A172 (cell line): ENCODE data around the gene PTCD3. TPM values are rescaled to one million over a fixed set of nuclear protein-coding genes. Genes with fewer than 3 reads are reported as not detected.

Experiments
- DNase-seq: peaks from one replicate; pipeline ENCODE4 v3.0.0-alpha.2; 2015; ENCODE audit warnings: low spot score
- total RNA-seq: library from RNA; depleted of rRNA; stranded (reverse); fragments of >200 nt; shearing (Covaris generic); gene quantifications from 2 replicates; pipeline ENCODE4 v1.2.3, GENCODE V29; 2014

Gene PTCD3
- total RNA-seq, 1 experiment from 2014 or later: 151 TPM

GRCh38 chr2:86081724-86082123, 24.3 kb upstream of the PTCD3 start:
- DNase-seq: no peak

GRCh38 chr2:86082756-86083155, 23.3 kb upstream of the PTCD3 start:
- DNase-seq: no peak

GRCh38 chr2:86087936-86088850, 17.8 kb upstream of the PTCD3 start:
- no peak for DNase-seq

- DNase-seq: no peak
Observed at GRCh38 chr2:86094229-86094628, 11.8 kb upstream of the PTCD3 start.

- no peak for DNase-seq
Observed at GRCh38 chr2:86097114-86097896, 8.7 kb upstream of the PTCD3 start.

- DNase-seq: no peak
Observed at GRCh38 chr2:86097913-86098312, 8.1 kb upstream of the PTCD3 start.

- no peak for DNase-seq
Observed at GRCh38 chr2:86102157-86102556, 3.9 kb upstream of the PTCD3 start.

- DNase-seq: peak; percentile 93
Observed at GRCh38 chr2:86105252-86105968, 625 bp upstream of the PTCD3 start, which contains the start of gene POLR1A. Gene POLR1A, minus strand, starts transcription at chr2:86105886. Its CDS starts 110 bp downstream, at chr2:86105776.

GRCh38 chr2:86107031-86107430, 996 bp downstream of the PTCD3 start:
- no peak for DNase-seq

GRCh38 chr2:86118130-86118529, 12.1 kb downstream of the PTCD3 start:
- no peak for DNase-seq

- DNase-seq: no peak
Observed at GRCh38 chr2:86123328-86123925, 17.4 kb downstream of the PTCD3 start.

GRCh38 chr2:86124683-86125082, 18.6 kb downstream of the PTCD3 start:
- DNase-seq: no peak

- DNase-seq: no peak
Observed at GRCh38 chr2:86134709-86135108, 28.7 kb downstream of the PTCD3 start.

- no peak for DNase-seq
Observed at GRCh38 chr2:86135653-86136052, 29.6 kb downstream of the PTCD3 start.

GRCh38 chr2:86136141-86136540, 30.1 kb downstream of the PTCD3 start:
- DNase-seq: no peak

GRCh38 chr2:86138736-86139625, 32.9 kb downstream of the PTCD3 start:
- DNase-seq: no peak

GRCh38 chr2:86139981-86140380, 33.9 kb downstream of the PTCD3 start:
- no peak for DNase-seq

GRCh38 chr2:86140969-86141392, 34.9 kb downstream of the PTCD3 start:
- DNase-seq: no peak

- no peak for DNase-seq
Observed at GRCh38 chr2:86142436-86143257, 36.6 kb downstream of the PTCD3 start.

GRCh38 chr2:86143307-86143706, 37.3 kb downstream of the PTCD3 start:
- DNase-seq: no peak
